ENCODE data around the gene PTPRG. TPM values are rescaled to one million over a fixed set of nuclear protein-coding genes. Genes with fewer than 3 reads are reported as not detected.
"Not testable (repeated sequence)": the region's sequence is repeated elsewhere in the genome, so short reads cannot be mapped to it uniquely, and the experiment has no call there.

The PTPRG gene
- total and polyA plus RNA-seq, 2 donors = 3.9 to 4.1 TPM

DNA sequence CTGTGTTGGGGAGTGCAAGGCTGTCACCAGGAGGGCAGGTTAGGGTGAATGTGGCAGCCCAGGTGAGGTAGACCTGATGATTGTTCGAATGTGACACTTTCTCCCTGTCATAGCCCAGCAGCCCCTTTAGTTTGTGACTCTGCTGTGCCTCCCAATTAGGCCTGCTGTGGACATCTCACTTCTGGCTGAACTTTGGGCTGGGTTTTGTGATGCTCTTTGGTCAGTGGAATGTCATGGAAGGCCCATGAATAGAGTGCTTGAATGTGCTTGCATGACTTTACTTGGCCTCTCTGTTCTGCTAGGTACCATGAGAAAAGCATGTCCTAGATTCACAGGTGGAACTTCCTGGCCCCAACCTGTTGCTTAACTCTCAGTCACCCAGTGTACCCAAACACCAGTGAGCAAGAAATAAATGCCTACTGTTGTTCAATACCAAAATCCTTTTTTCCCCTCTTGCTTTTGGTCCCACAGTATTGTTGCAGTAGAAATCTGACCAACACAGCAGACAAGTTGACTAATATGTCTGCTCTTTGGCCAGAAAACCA lies 249.7 kb downstream of the PTPRG start:
- Histone ChIP-seq H3K4me3 (ENCODE audit: low read length in 2 of 2) (no peak overlapping the region), H3K9me3 (ENCODE audit: control insufficient read depth in 2 of 2, insufficient read depth in 1 of 2, low read length in 1 of 2) (no peaks in the 10 kb centered on the region), H3K36me3 (ENCODE audit: control insufficient read depth in 2 of 2, insufficient read depth in 2 of 2, low read length in 1 of 2) (no peaks in the 10 kb centered on the region), H3K27ac (ENCODE audit: low read depth in 1 of 2, low read length in 1 of 2) (no peak overlapping the region), H3K27me3 (ENCODE audit: control insufficient read depth in 2 of 2, insufficient read depth in 1 of 2, low read length in 1 of 2) (no peaks in the 10 kb centered on the region), H3K4me1 (ENCODE audit: control insufficient read depth in 2 of 2, insufficient read depth in 2 of 2, low read length in 2 of 2) (no peaks in the 10 kb centered on the region)
- DNase-seq (ENCODE audit: low read depth in 6 of 9, low spot score in 9 of 9) = no peak
- WGBS = 81% methylated on average over 1 of the region's 1 CpG

DNA sequence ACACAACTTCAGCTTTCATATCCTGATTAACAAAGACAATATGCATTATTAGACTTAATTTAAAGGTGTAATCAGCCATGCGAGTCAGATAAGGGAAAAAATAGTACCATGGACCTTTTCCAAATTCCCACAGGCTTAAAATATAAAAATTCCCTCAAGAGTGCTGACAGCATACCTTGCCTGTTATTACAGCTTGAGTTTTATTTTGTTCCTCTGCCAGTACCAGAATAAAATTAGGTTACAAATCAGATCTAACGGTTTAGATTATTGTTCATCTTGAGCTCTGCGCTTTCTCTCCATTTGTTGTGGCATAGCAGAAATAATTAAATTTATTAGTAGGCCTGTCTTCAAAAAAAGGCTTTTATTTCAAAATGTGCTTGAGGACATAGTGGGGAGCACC lies 250.3 kb downstream of the PTPRG start:
- no peaks in the 10 kb centered on the region for H3K36me3 ChIP-seq (ENCODE audit: control insufficient read depth in 2 of 2, insufficient read depth in 2 of 2, low read length in 1 of 2)
- H3K27ac ChIP-seq (ENCODE audit: low read depth in 1 of 2, low read length in 1 of 2) = no peak overlapping the region
- H3K27me3 ChIP-seq (ENCODE audit: control insufficient read depth in 2 of 2, insufficient read depth in 1 of 2, low read length in 1 of 2) = no peaks in the 10 kb centered on the region
- WGBS = 91% methylated on average over 3 of the region's 3 CpGs
- DNase-seq (ENCODE audit: low read depth in 6 of 9, low spot score in 9 of 9) = no peak
- H3K4me3 ChIP-seq (ENCODE audit: low read length in 2 of 2) = no peak overlapping the region
- no peaks in the 10 kb centered on the region for H3K9me3 ChIP-seq (ENCODE audit: control insufficient read depth in 2 of 2, insufficient read depth in 1 of 2, low read length in 1 of 2)
- no peaks in the 10 kb centered on the region for H3K4me1 ChIP-seq (ENCODE audit: control insufficient read depth in 2 of 2, insufficient read depth in 2 of 2, low read length in 2 of 2)

DNA sequence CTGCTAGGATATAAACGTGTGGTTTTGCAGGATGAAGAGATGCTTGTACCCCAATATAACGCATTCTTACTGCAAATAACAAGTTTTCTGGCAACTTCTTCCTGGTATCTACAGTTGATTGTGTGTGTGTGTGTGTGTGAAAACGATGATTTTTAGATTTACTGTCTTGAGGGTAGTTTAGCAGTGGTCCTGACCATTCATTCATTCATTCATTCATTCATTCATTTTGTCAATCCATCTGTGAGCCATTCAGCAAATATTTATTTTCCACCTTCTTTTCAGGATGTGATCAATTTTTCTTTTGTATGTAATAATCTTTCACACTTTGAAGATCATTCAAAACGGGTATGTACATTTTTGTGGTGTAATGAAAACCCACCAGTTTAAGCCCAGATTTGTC lies 250.7 kb downstream of the PTPRG start:
- WGBS = 90% methylated on average over 4 of the region's 4 CpGs

DNA sequence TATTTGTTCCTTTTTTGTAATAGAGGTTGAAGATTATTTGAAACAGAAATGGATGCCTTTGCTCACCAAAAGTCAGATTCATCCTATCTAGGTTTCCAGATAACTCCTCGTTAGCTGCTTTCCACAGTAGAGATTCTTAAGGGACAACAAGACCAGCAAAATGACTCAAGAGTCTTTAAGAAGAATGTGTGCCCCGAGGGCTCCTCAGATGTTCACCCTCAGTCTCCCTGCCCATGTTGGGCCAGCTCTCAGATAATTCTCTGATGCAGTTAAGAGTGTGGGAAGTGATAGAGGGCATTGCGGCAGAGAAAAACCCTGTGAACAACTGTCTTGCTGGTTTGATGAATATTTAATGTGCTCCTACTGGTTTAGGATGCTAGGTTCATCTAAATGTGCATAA lies 251.1 kb downstream of the PTPRG start:
- 92% methylated on average over 3 of the region's 3 CpGs for WGBS
- H3K27ac ChIP-seq (ENCODE audit: low read depth in 1 of 2, low read length in 1 of 2) = no peak overlapping the region
- H3K4me1 ChIP-seq (ENCODE audit: control insufficient read depth in 2 of 2, insufficient read depth in 2 of 2, low read length in 2 of 2) = no peaks in the 10 kb centered on the region
- no peaks in the 10 kb centered on the region for H3K36me3 ChIP-seq (ENCODE audit: control insufficient read depth in 2 of 2, insufficient read depth in 2 of 2, low read length in 1 of 2)
- no peaks in the 10 kb centered on the region for H3K27me3 ChIP-seq (ENCODE audit: control insufficient read depth in 2 of 2, insufficient read depth in 1 of 2, low read length in 1 of 2)
- H3K4me3 ChIP-seq (ENCODE audit: low read length in 2 of 2) = no peak overlapping the region
- DNase-seq (ENCODE audit: low read depth in 6 of 9, low spot score in 9 of 9) = no peak
- no peaks in the 10 kb centered on the region for H3K9me3 ChIP-seq (ENCODE audit: control insufficient read depth in 2 of 2, insufficient read depth in 1 of 2, low read length in 1 of 2)

More for the DNA sequence above, 250.7 kb downstream of the PTPRG start:
- Histone ChIP-seq H3K27me3 (ENCODE audit: control insufficient read depth in 2 of 2, insufficient read depth in 1 of 2, low read length in 1 of 2) (no peaks in the 10 kb centered on the region), H3K4me3 (ENCODE audit: low read length in 2 of 2) (no peak overlapping the region), H3K4me1 (ENCODE audit: control insufficient read depth in 2 of 2, insufficient read depth in 2 of 2, low read length in 2 of 2) (no peaks in the 10 kb centered on the region), H3K36me3 (ENCODE audit: control insufficient read depth in 2 of 2, insufficient read depth in 2 of 2, low read length in 1 of 2) (no peaks in the 10 kb centered on the region), H3K27ac (ENCODE audit: low read depth in 1 of 2, low read length in 1 of 2) (no peak overlapping the region), H3K9me3 (ENCODE audit: control insufficient read depth in 2 of 2, insufficient read depth in 1 of 2, low read length in 1 of 2) (no peaks in the 10 kb centered on the region)
- no peak for DNase-seq (ENCODE audit: low read depth in 6 of 9, low spot score in 9 of 9)

DNA sequence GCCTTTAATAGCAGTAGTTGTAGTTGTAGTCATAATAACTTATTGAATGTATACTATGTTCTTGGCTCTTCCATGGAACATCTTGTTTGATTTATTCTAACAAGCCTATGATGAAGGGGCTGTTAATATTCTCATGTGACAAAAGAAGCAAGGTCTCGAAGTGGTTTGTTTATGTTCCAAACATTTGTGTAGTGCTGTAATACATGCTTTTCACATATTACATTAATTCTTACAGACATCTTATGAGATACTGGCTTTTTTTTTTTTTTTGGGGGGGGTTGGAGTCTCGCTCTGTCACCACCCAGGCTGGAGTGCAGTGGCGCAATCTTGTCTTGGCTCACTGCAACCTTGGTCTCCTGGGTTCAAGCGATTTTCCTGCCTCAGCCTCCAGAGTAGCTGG lies 252.3 kb downstream of the PTPRG start:
- WGBS = 96% methylated on average over 4 of the region's 4 CpGs
- no peaks in the 10 kb centered on the region for H3K9me3 ChIP-seq (ENCODE audit: control insufficient read depth in 2 of 2, insufficient read depth in 1 of 2, low read length in 1 of 2)

DNA sequence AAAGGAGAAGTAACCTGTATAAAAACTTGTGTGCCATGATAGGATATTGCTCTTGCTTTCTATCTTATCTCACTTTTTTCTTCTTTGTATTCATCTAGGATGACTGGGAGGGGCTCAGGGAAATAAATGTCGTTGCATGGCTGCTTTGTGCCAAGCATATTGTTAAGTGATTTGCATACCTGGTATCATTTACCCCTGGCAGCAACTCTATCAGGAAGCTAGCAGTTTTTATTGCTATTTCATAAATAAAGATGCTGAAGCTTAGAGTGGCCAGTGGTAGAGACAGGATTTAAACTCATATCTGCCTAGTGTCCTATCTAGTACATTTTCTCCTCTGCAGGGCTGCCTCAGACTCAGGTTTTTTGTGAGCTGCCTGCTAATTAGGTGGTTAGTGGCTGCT lies 253.3 kb downstream of the PTPRG start:
- 45% methylated on average over 1 of the region's 1 CpG for WGBS
- Histone ChIP-seq H3K36me3 (ENCODE audit: control insufficient read depth in 2 of 2, insufficient read depth in 2 of 2, low read length in 1 of 2) (no peaks in the 10 kb centered on the region), H3K9me3 (ENCODE audit: control insufficient read depth in 2 of 2, insufficient read depth in 1 of 2, low read length in 1 of 2) (no peaks in the 10 kb centered on the region), H3K27me3 (ENCODE audit: control insufficient read depth in 2 of 2, insufficient read depth in 1 of 2, low read length in 1 of 2) (no peaks in the 10 kb centered on the region), H3K4me3 (ENCODE audit: low read length in 2 of 2) (no peak overlapping the region), H3K4me1 (ENCODE audit: control insufficient read depth in 2 of 2, insufficient read depth in 2 of 2, low read length in 2 of 2) (no peaks in the 10 kb centered on the region), H3K27ac (ENCODE audit: low read depth in 1 of 2, low read length in 1 of 2) (no peak overlapping the region)
- DNase-seq (ENCODE audit: low read depth in 6 of 9, low spot score in 9 of 9) = no peak

More for the DNA sequence above, 252.3 kb downstream of the PTPRG start:
- no peak for DNase-seq (ENCODE audit: low read depth in 6 of 9, low spot score in 9 of 9)
- Histone ChIP-seq H3K36me3 (ENCODE audit: control insufficient read depth in 2 of 2, insufficient read depth in 2 of 2, low read length in 1 of 2) (no peaks in the 10 kb centered on the region), H3K27me3 (ENCODE audit: control insufficient read depth in 2 of 2, insufficient read depth in 1 of 2, low read length in 1 of 2) (no peaks in the 10 kb centered on the region), H3K4me1 (ENCODE audit: control insufficient read depth in 2 of 2, insufficient read depth in 2 of 2, low read length in 2 of 2) (no peaks in the 10 kb centered on the region), H3K4me3 (ENCODE audit: low read length in 2 of 2) (no peak overlapping the region), H3K27ac (ENCODE audit: low read depth in 1 of 2, low read length in 1 of 2) (no peak overlapping the region)

DNA sequence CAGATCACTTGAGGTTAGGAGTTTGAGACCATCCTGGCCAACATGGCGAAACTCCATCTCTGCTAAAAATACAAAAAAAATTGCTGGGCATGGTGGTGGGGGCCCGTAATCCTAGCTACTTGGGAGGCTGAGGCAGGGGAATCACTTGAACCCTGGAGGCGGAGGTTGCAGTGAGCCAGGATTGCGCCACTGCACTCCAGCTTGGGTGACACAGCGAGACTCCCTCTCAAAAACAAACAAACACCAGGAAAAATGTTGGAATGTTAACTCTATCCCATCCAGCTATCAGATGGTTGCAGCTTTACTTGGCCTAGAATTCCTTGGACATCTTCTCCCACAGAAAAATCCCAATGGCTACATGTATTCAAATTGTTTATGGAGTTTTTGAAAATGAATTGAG lies 254.9 kb downstream of the PTPRG start:
- H3K4me1 ChIP-seq (ENCODE audit: control insufficient read depth in 2 of 2, insufficient read depth in 2 of 2, low read length in 2 of 2) = not testable (repeated sequence)
- WGBS = 97% methylated on average over 5 of the region's 5 CpGs

DNA sequence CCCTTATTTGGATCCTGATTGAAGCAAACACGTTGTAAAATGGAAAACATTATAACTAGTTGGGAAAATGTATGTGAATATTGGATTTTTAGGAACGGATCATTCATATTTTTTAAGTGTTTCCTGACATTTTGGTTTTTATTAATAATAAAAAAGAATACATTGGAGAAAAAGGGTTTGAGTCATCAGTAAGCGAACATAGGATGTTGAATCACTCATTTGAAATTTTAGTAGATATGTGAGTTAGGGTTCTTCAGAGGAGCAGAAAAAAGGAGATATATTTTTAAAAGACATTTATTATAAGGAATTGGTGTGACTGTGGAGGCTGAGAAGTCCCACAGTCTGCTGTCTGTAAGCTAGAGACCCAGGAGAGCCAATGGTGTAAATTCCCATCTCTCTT lies 258.5 kb downstream of the PTPRG start:
- Histone ChIP-seq H3K27me3 (ENCODE audit: control insufficient read depth in 2 of 2, insufficient read depth in 1 of 2, low read length in 1 of 2) (no peaks in the 10 kb centered on the region), H3K4me3 (ENCODE audit: low read length in 2 of 2) (no peak overlapping the region), H3K4me1 (ENCODE audit: control insufficient read depth in 2 of 2, insufficient read depth in 2 of 2, low read length in 2 of 2) (no peaks in the 10 kb centered on the region), H3K9me3 (ENCODE audit: control insufficient read depth in 2 of 2, insufficient read depth in 1 of 2, low read length in 1 of 2) (no peaks in the 10 kb centered on the region), H3K36me3 (ENCODE audit: control insufficient read depth in 2 of 2, insufficient read depth in 2 of 2, low read length in 1 of 2) (no peaks in the 10 kb centered on the region), H3K27ac (ENCODE audit: low read depth in 1 of 2, low read length in 1 of 2) (no peak overlapping the region)
- 95% methylated on average over 3 of the region's 3 CpGs for WGBS
- no peak for DNase-seq (ENCODE audit: low read depth in 6 of 9, low spot score in 9 of 9)

More for the DNA sequence above, 254.9 kb downstream of the PTPRG start:
- H3K27me3 ChIP-seq (ENCODE audit: control insufficient read depth in 2 of 2, insufficient read depth in 1 of 2, low read length in 1 of 2); H3K27ac ChIP-seq (ENCODE audit: low read depth in 1 of 2, low read length in 1 of 2); H3K9me3 ChIP-seq (ENCODE audit: control insufficient read depth in 2 of 2, insufficient read depth in 1 of 2, low read length in 1 of 2); H3K4me3 ChIP-seq (ENCODE audit: low read length in 2 of 2); DNase-seq (ENCODE audit: low read depth in 6 of 9, low spot score in 9 of 9); H3K36me3 ChIP-seq (ENCODE audit: control insufficient read depth in 2 of 2, insufficient read depth in 2 of 2, low read length in 1 of 2): not testable (repeated sequence)

DNA sequence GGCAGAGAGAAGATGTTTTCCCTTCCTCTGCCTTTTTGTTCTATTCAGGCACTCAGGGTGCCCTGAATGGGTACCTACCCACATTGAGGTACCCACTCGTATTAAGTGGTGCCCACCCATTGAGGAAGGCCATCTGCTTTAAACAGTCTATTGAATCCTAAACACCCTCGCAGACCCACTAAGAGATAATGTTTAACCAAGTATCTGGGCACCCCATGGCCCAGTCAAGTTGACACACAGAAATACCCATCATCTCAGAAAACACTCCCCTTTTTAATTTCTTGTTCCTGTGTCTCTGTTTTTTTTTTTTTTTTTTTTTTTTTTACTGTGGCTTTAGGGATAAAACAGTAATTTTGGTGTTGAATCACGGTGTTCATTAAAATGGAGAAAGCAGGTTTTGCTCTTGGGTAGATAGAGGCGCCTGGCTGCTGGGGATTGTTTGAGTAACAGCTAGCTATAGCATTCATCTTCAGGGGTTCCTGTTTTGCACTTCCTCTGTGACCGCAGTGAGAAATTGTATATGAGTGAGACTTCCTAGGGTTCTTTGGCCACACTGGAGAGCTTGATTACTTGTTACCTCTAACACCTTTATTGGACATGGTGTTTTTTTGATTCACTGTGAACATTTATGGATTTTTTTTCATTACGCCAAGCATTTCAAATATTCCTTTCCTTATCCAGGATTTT lies 259.1 kb downstream of the PTPRG start:
- Histone ChIP-seq H3K4me1 (ENCODE audit: control insufficient read depth in 2 of 2, insufficient read depth in 2 of 2, low read length in 2 of 2) (no peaks in the 10 kb centered on the region), H3K4me3 (ENCODE audit: low read length in 2 of 2) (no peak overlapping the region), H3K27ac (ENCODE audit: low read depth in 1 of 2, low read length in 1 of 2) (no peak overlapping the region), H3K9me3 (ENCODE audit: control insufficient read depth in 2 of 2, insufficient read depth in 1 of 2, low read length in 1 of 2) (no peaks in the 10 kb centered on the region), H3K27me3 (ENCODE audit: control insufficient read depth in 2 of 2, insufficient read depth in 1 of 2, low read length in 1 of 2) (no peaks in the 10 kb centered on the region), H3K36me3 (ENCODE audit: control insufficient read depth in 2 of 2, insufficient read depth in 2 of 2, low read length in 1 of 2) (no peaks in the 10 kb centered on the region)
- DNase-seq (ENCODE audit: low read depth in 6 of 9, low spot score in 9 of 9) = no peak
- 70% methylated on average over 6 of the region's 6 CpGs for WGBS
